PFSK-1 (cell line): Measurements from ENCODE around the gene ADH4.

Source experiments
- FOXP2 ChIP-seq: optimal IDR thresholded peaks from 2 replicates; pipeline ENCODE3; 2011; ENCODE audit warnings: borderline replicate concordance, control low read depth, inconsistent platforms; ENCODE audit not compliant: insufficient read depth; ENCODE audit errors: extremely low read length, extremely low read depth
- POLR2AphosphoS5 ChIP-seq: IDR thresholded peaks from 2 replicates; pipeline ENCODE4 v1.6.1; 2012; ENCODE audit warnings: low read depth, mild to moderate bottlenecking, control low read depth, low read length, moderate library complexity
- REST ChIP-seq, 2 experiments: IDR thresholded peaks; 2 replicates each; pipeline versions ENCODE4 v1.6.1 to v1.8.0; 2011 to 2012; ENCODE audit warnings: low read depth in 2 of 2, low read length in 2 of 2, control low read depth in 1 of 2, inconsistent platforms in 1 of 2, mild to moderate bottlenecking in 1 of 2, moderate library complexity in 1 of 2; ENCODE audit not compliant: insufficient read depth in 1 of 2
- SIN3A ChIP-seq: IDR thresholded peaks from 2 replicates; pipeline ENCODE4 v1.6.1; 2012; ENCODE audit warnings: mild to moderate bottlenecking, low read length, moderate library complexity, borderline replicate concordance; ENCODE audit not compliant: insufficient read depth
- TAF1 ChIP-seq: IDR thresholded peaks from 2 replicates; pipeline ENCODE4 v1.6.1; 2012; ENCODE audit warnings: low read length, control low read depth, borderline replicate concordance; ENCODE audit not compliant: insufficient read depth

The ADH4 gene

GRCh38 chr4:99078931-99079624 lies 65.0 kb downstream of the ADH4 start:
- no peak for TF ChIP-seq FOXP2
- no peak for TF ChIP-seq REST (IDR thresholded peaks at IDR 0.05; ENCODE audit: insufficient read depth in 1 of 2, low read depth in 2 of 2, low read length in 2 of 2)
- TF ChIP-seq SIN3A, result no peak
- TF ChIP-seq TAF1, result no peak

- no peak for TF ChIP-seq POLR2AphosphoS5
- TF ChIP-seq REST (IDR thresholded peaks at IDR 0.05; ENCODE audit: insufficient read depth in 1 of 2, low read depth in 2 of 2, low read length in 2 of 2), result no peak
Measured at GRCh38 chr4:99078336-99078735, 65.8 kb downstream of the ADH4 start.

GRCh38 chr4:99077177-99077576 lies 66.9 kb downstream of the ADH4 start:
- TF ChIP-seq REST (IDR thresholded peaks at IDR 0.05; ENCODE audit: insufficient read depth in 1 of 2, low read depth in 2 of 2, low read length in 2 of 2) (no peak), POLR2AphosphoS5 (no peak), FOXP2 (no peak), SIN3A (no peak), TAF1 (no peak)

GRCh38 chr4:99076292-99076976 lies 67.7 kb downstream of the ADH4 start:
- TF ChIP-seq POLR2AphosphoS5 (no peak), SIN3A (no peak), REST (IDR thresholded peaks at IDR 0.05; ENCODE audit: insufficient read depth in 1 of 2, low read depth in 2 of 2, low read length in 2 of 2) (no peak), FOXP2 (no peak), TAF1 (no peak)

GRCh38 chr4:99074816-99075215 lies 69.3 kb downstream of the ADH4 start:
- TF ChIP-seq SIN3A, result no peak
- TF ChIP-seq POLR2AphosphoS5, result no peak
